OCI-LY7 (cell line): ENCODE measurements around the gene BMAL1.

Source experiments
- EZH2phosphoT487 ChIP-seq: fragments of 200-600 bp; sonication (generic); IDR thresholded peaks from 2 replicates; pipeline ENCODE4 v1.6.1; 2018; ENCODE audit warnings: low read depth, borderline replicate concordance, mild to moderate bottlenecking, mixed run types, antibody characterized with exemption, low read length, moderate library complexity, mixed read lengths
- TF ChIP-seq, protein P1 (sequence below): fragments of 200-600 bp; sonication (generic); conservative IDR thresholded peaks from 2 replicates; pipeline ENCODE4 v1.5.1; 2014; ENCODE audit warnings: mild to moderate bottlenecking, antibody characterized with exemption, low read length, moderate library complexity, mixed read lengths

GRCh38 chr11:13242564-13242963, 35.0 kb upstream of the BMAL1 start:
- TF ChIP-seq, protein P1, sequence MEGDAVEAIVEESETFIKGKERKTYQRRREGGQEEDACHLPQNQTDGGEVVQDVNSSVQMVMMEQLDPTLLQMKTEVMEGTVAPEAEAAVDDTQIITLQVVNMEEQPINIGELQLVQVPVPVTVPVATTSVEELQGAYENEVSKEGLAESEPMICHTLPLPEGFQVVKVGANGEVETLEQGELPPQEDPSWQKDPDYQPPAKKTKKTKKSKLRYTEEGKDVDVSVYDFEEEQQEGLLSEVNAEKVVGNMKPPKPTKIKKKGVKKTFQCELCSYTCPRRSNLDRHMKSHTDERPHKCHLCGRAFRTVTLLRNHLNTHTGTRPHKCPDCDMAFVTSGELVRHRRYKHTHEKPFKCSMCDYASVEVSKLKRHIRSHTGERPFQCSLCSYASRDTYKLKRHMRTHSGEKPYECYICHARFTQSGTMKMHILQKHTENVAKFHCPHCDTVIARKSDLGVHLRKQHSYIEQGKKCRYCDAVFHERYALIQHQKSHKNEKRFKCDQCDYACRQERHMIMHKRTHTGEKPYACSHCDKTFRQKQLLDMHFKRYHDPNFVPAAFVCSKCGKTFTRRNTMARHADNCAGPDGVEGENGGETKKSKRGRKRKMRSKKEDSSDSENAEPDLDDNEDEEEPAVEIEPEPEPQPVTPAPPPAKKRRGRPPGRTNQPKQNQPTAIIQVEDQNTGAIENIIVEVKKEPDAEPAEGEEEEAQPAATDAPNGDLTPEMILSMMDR: no peak
- TF ChIP-seq EZH2phosphoT487: no peak
